ENCODE measurements around the gene CLCN1.

DNA sequence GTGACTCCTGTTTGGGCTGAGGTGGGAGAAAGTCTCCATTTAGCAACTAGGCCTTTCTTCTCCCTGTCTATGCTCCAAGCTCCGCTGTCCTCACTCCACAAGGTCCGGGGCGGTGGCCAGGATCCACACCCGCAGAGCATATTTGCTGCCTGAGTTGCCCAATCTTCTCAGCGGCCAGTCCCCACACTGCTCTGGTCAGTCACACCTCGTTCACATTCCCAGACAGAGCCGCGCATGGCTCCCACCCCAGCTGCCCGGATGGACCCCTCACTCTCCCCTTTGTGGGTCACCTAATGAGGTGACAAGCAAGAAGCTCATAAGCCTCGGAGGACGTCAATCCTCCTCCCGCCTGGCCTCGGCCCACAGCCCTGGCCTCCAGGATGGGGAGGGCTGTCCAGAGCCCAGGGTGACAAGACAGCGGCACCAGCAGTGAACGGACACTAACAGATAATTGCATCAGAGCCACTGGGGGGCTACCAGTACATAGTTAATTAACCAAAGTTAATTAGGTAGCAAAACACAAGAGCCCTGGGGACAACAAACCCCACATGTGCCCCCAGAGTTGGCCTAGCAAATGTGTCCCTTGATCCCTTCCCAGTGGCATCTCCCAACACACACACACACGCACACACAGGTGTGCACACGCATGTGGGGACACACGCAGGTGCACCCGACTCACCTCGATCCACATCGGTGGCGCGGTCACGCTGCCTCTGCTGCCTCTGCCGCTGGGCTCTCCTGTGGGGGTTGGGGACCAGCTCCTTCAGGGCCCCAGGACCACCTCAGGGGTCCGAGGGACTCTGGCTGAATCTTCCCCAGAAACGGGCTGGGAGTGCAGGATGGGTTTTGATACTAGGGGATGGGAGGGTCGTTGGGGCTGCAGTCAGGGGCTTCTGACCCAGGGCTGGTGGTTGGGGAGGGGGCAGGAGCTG lies 81.0 kb downstream of the CLCN1 start:
- TF ChIP-seq, protein P1, sequence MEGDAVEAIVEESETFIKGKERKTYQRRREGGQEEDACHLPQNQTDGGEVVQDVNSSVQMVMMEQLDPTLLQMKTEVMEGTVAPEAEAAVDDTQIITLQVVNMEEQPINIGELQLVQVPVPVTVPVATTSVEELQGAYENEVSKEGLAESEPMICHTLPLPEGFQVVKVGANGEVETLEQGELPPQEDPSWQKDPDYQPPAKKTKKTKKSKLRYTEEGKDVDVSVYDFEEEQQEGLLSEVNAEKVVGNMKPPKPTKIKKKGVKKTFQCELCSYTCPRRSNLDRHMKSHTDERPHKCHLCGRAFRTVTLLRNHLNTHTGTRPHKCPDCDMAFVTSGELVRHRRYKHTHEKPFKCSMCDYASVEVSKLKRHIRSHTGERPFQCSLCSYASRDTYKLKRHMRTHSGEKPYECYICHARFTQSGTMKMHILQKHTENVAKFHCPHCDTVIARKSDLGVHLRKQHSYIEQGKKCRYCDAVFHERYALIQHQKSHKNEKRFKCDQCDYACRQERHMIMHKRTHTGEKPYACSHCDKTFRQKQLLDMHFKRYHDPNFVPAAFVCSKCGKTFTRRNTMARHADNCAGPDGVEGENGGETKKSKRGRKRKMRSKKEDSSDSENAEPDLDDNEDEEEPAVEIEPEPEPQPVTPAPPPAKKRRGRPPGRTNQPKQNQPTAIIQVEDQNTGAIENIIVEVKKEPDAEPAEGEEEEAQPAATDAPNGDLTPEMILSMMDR (IDR thresholded peaks at IDR 0.05), result no peak
- TF ChIP-seq RCOR1 (IDR thresholded peaks at IDR 0.05; ENCODE audit: low read depth, low read length), result no peak
- TF ChIP-seq RAD21 (conservative IDR thresholded peaks at IDR 0.05 in 1 of 2, IDR thresholded peaks at IDR 0.05 in 1 of 2), result no peak
- TF ChIP-seq EP300 (IDR thresholded peaks at IDR 0.05), result no peak
- TF ChIP-seq FOSB (CRISPR knock-in tag; IDR thresholded peaks at IDR 0.05), result no peak
- TF ChIP-seq, protein P2, sequence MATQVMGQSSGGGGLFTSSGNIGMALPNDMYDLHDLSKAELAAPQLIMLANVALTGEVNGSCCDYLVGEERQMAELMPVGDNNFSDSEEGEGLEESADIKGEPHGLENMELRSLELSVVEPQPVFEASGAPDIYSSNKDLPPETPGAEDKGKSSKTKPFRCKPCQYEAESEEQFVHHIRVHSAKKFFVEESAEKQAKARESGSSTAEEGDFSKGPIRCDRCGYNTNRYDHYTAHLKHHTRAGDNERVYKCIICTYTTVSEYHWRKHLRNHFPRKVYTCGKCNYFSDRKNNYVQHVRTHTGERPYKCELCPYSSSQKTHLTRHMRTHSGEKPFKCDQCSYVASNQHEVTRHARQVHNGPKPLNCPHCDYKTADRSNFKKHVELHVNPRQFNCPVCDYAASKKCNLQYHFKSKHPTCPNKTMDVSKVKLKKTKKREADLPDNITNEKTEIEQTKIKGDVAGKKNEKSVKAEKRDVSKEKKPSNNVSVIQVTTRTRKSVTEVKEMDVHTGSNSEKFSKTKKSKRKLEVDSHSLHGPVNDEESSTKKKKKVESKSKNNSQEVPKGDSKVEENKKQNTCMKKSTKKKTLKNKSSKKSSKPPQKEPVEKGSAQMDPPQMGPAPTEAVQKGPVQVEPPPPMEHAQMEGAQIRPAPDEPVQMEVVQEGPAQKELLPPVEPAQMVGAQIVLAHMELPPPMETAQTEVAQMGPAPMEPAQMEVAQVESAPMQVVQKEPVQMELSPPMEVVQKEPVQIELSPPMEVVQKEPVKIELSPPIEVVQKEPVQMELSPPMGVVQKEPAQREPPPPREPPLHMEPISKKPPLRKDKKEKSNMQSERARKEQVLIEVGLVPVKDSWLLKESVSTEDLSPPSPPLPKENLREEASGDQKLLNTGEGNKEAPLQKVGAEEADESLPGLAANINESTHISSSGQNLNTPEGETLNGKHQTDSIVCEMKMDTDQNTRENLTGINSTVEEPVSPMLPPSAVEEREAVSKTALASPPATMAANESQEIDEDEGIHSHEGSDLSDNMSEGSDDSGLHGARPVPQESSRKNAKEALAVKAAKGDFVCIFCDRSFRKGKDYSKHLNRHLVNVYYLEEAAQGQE (IDR thresholded peaks at IDR 0.05), result no peak
- TF ChIP-seq RNF2 (IDR thresholded peaks at IDR 0.05; ENCODE audit: borderline replicate concordance, low read depth), result no peak
- TF ChIP-seq, protein P3, sequence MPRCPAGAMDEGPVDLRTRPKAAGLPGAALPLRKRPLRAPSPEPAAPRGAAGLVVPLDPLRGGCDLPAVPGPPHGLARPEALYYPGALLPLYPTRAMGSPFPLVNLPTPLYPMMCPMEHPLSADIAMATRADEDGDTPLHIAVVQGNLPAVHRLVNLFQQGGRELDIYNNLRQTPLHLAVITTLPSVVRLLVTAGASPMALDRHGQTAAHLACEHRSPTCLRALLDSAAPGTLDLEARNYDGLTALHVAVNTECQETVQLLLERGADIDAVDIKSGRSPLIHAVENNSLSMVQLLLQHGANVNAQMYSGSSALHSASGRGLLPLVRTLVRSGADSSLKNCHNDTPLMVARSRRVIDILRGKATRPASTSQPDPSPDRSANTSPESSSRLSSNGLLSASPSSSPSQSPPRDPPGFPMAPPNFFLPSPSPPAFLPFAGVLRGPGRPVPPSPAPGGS (IDR thresholded peaks at IDR 0.05), result no peak
- TF ChIP-seq MAFK (IDR thresholded peaks at IDR 0.05; ENCODE audit: partially characterized antibody), result no peak
- no peak for TF ChIP-seq HOXA7 (CRISPR knock-in tag; IDR thresholded peaks at IDR 0.05)
